Measurements from ENCODE around the gene AVEN.
"Not testable (repeated sequence)": the region's sequence is repeated elsewhere in the genome, so short reads cannot be mapped to it uniquely, and the experiment has no call there.

Gene AVEN

GRCh38 chr15:33844597-33844996 lies 194.4 kb downstream of the AVEN start:
- no peak for DNase-seq

GRCh38 chr15:33844186-33844585 lies 194.8 kb downstream of the AVEN start:
- DNase-seq: no peak

GRCh38 chr15:33840615-33841014 lies 198.4 kb downstream of the AVEN start:
- no peak for DNase-seq

GRCh38 chr15:33839540-33839939 lies 199.5 kb downstream of the AVEN start:
- DNase-seq: no peak

- no peak for DNase-seq
Observed at GRCh38 chr15:33837294-33837693, 201.7 kb downstream of the AVEN start.

- no peak for DNase-seq
Observed at GRCh38 chr15:33834892-33835743, 203.9 kb downstream of the AVEN start.

GRCh38 chr15:33831646-33832045 lies 207.4 kb downstream of the AVEN start:
- DNase-seq: no peak

GRCh38 chr15:33830351-33830750 lies 208.7 kb downstream of the AVEN start:
- DNase-seq: no peak

- no peak for DNase-seq
Observed at GRCh38 chr15:33826201-33826600, 212.8 kb downstream of the AVEN start.

GRCh38 chr15:33825453-33825852 lies 213.6 kb downstream of the AVEN start:
- DNase-seq: no peak

- no peak for DNase-seq
Observed at GRCh38 chr15:33823119-33823518, 215.9 kb downstream of the AVEN start.

- DNase-seq: no peak
Observed at GRCh38 chr15:33822479-33822878, 216.5 kb downstream of the AVEN start.

GRCh38 chr15:33819499-33819898 lies 219.5 kb downstream of the AVEN start:
- DNase-seq: not testable (repeated sequence)

All from NCI-H524 treated with DMSO at 0.1 percent for 48 hours (cell line).